Sigmoid colon (tissue), 4 donors: ENCODE data around the gene AGBL5.
A peak's percentile ranks its signal among the peaks of the same experiment; 100 is the strongest.

Experiments
- EP300 ChIP-seq, 4 donors: sonication (generic); formaldehyde crosslinking; IDR thresholded peaks; one replicate each; pipeline ENCODE4 v1.6.1; 2017; ENCODE audit warnings: antibody characterized with exemption in 4 of 4
- POLR2A ChIP-seq, 2 donors: fragments of 450-650 bp; IDR thresholded peaks; one replicate each; pipeline ENCODE4 v1.6.1; 2016; ENCODE audit warnings: antibody characterized with exemption in 2 of 2, mild to moderate bottlenecking in 2 of 2, moderate library complexity in 2 of 2
- POLR2AphosphoS5 ChIP-seq, 4 donors: sonication (generic); formaldehyde crosslinking; IDR thresholded peaks; one replicate each; pipeline ENCODE4 v1.6.1; 2017; ENCODE audit warnings: antibody characterized with exemption in 4 of 4
- TF ChIP-seq, protein P1 (sequence below), 4 experiments: fragments of 450-650 bp in 3 of 4; fragments of 200-600 bp in 1 of 4; IDR thresholded peaks; one replicate each; pipeline ENCODE4 v1.5.1; 2016 to 2019; ENCODE audit warnings: antibody characterized with exemption in 4 of 4, mild to moderate bottlenecking in 3 of 4, moderate library complexity in 2 of 4

DNA sequence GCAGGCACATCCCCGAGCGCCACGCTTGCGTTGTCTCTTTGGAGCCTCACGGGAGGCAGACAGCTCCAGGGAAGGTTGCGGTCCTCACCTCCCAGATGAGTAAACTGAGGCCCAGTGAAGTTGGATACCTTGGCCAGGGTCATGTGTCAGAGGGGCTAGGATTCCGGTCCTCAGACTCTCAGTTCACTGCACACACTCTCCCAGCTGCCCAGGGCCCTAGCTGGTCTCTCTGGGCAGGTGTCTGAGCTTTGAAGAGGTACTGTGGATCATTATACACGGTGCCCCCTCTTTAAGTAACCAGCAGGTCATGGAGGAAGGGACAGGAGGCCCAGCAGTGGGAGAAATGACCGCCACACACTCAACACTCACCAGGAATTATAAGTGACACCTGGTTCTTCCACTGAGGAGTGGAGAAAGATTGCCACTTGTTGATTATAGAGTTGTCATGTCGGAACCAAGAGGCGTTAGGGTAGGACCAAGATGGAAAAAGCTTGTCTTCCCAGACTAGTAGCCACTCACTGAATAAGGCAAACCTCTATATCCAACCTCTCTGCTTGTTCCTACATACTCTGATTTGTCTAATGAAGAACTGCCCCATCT is 18.1 kb upstream of the AGBL5 start:
- TF ChIP-seq POLR2A (IDR thresholded peaks at IDR 0.05) (no peak), EP300 (IDR thresholded peaks at IDR 0.05) (no peak), POLR2AphosphoS5 (IDR thresholded peaks at IDR 0.05) (no peak)
- TF ChIP-seq, protein P1, sequence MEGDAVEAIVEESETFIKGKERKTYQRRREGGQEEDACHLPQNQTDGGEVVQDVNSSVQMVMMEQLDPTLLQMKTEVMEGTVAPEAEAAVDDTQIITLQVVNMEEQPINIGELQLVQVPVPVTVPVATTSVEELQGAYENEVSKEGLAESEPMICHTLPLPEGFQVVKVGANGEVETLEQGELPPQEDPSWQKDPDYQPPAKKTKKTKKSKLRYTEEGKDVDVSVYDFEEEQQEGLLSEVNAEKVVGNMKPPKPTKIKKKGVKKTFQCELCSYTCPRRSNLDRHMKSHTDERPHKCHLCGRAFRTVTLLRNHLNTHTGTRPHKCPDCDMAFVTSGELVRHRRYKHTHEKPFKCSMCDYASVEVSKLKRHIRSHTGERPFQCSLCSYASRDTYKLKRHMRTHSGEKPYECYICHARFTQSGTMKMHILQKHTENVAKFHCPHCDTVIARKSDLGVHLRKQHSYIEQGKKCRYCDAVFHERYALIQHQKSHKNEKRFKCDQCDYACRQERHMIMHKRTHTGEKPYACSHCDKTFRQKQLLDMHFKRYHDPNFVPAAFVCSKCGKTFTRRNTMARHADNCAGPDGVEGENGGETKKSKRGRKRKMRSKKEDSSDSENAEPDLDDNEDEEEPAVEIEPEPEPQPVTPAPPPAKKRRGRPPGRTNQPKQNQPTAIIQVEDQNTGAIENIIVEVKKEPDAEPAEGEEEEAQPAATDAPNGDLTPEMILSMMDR (IDR thresholded peaks at IDR 0.05) = peak in 1 of 4 experiments; percentile 16
